Neural cell (in vitro differentiated cells): ENCODE data around the gene WDR1. TPM values are rescaled to one million over a fixed set of nuclear protein-coding genes. Genes with fewer than 3 reads are reported as not detected.

Experiments
- H2AFZ ChIP-seq: fragments of 200-600, 300-800 bp; sonication (generic), shearing (Covaris generic); 2 replicates; pipeline ENCODE4 v1.6.0; 2014; ENCODE audit warnings: low read depth, mild to moderate bottlenecking, antibody characterized with exemption, low read length, moderate library complexity
- H3F3A ChIP-seq: fragments of 200-600 bp; shearing (Covaris generic); 2 replicates; pipeline ENCODE4 v1.6.1; 2016; ENCODE audit warnings: mild to moderate bottlenecking, moderate library complexity, mixed read lengths, antibody characterized with exemption, low read length; ENCODE audit not compliant: insufficient read depth, poor library complexity, severe bottlenecking
- H3K27ac ChIP-seq: fragments of 200-600, 300-800 bp; sonication (generic), shearing (Covaris generic); 2 replicates; pipeline ENCODE4 v1.5.1; 2014; ENCODE audit warnings: mild to moderate bottlenecking, low read length, moderate library complexity
- H3K27me3 ChIP-seq: fragments of 300-800, 200-600 bp; sonication (generic), shearing (Covaris generic); 2 replicates; pipeline ENCODE4 v1.6.0; 2014; ENCODE audit warnings: mild to moderate bottlenecking, low read depth, low read length, moderate library complexity; ENCODE audit not compliant: insufficient read depth
- H3K36me3 ChIP-seq: fragments of 300-800, 200-600 bp; sonication (generic), shearing (Covaris generic); 2 replicates; pipeline ENCODE4 v1.5.1; 2014; ENCODE audit warnings: mild to moderate bottlenecking, antibody characterized with exemption, low read length, moderate library complexity; ENCODE audit not compliant: insufficient read depth
- H3K4me2 ChIP-seq: fragments of 300-800, 200-600 bp; sonication (generic), shearing (Covaris generic); 2 replicates; pipeline ENCODE4 v1.6.0; 2014; ENCODE audit warnings: mild to moderate bottlenecking, low read length
- H3K4me3 ChIP-seq: fragments of 300-800, 200-600 bp; sonication (generic), shearing (Covaris generic); 2 replicates; pipeline ENCODE4 v1.5.1; 2014; ENCODE audit warnings: mild to moderate bottlenecking, low read length, moderate library complexity
- H3K79me2 ChIP-seq: fragments of 200-600 bp; shearing (Covaris generic); replicated peaks from 2 replicates; pipeline ENCODE4 v1.6.0; 2014; ENCODE audit warnings: mild to moderate bottlenecking, low read length, moderate library complexity; ENCODE audit not compliant: insufficient read depth
- H3K9ac ChIP-seq: fragments of 300-800, 200-600 bp; sonication (generic), shearing (Covaris generic); 2 replicates; pipeline ENCODE4 v1.6.1; 2016; ENCODE audit warnings: mild to moderate bottlenecking, low read length, mixed read lengths
- H3K9me2 ChIP-seq: fragments of 200-600 bp; shearing (Covaris generic); 2 replicates; pipeline ENCODE4 v1.6.1; 2016; ENCODE audit warnings: mild to moderate bottlenecking, low read length, mixed read lengths; ENCODE audit not compliant: insufficient read depth
- H3K9me3 ChIP-seq: fragments of 200-600, 300-800 bp; sonication (generic), shearing (Covaris generic); 2 replicates; pipeline ENCODE4 v1.6.1; 2016; ENCODE audit warnings: mild to moderate bottlenecking, mixed run types, low read length, moderate library complexity, mixed read lengths
- H4K20me1 ChIP-seq: fragments of 200-600 bp; shearing (Covaris generic); 2 replicates; pipeline ENCODE4 v1.6.1; 2016; ENCODE audit warnings: mild to moderate bottlenecking, mixed run types; ENCODE audit not compliant: insufficient read depth
- CTCF ChIP-seq: fragments of 450-650 bp; IDR thresholded peaks from 2 replicates; pipeline ENCODE4 v1.5.1; 2014; ENCODE audit warnings: antibody characterized with exemption, mild to moderate bottlenecking, moderate library complexity; ENCODE audit not compliant: poor library complexity, severe bottlenecking
- EP300 ChIP-seq: fragments of 450-650 bp; conservative IDR thresholded peaks from 2 replicates; pipeline ENCODE4 v1.6.1; 2014; ENCODE audit warnings: antibody characterized with exemption, mild to moderate bottlenecking, moderate library complexity; ENCODE audit not compliant: poor library complexity, severe bottlenecking
- EZH2 ChIP-seq: fragments of 200-600, 300-800 bp; shearing (Covaris generic), sonication (generic); IDR thresholded peaks from 2 replicates; pipeline ENCODE4 v1.6.1; 2014; ENCODE audit warnings: antibody characterized with exemption, low read length, borderline replicate concordance, mild to moderate bottlenecking; ENCODE audit not compliant: insufficient read depth, poor library complexity, severe bottlenecking
- MXI1 ChIP-seq: fragments of 450-650 bp; conservative IDR thresholded peaks from 2 replicates; pipeline ENCODE4 v1.6.1; 2014; ENCODE audit warnings: antibody characterized with exemption, mild to moderate bottlenecking; ENCODE audit not compliant: poor library complexity, severe bottlenecking
- POLR2AphosphoS5 ChIP-seq: IDR thresholded peaks from 2 replicates; pipeline ENCODE4 v1.6.1; 2012
- RAD21 ChIP-seq: fragments of 450-650 bp; conservative IDR thresholded peaks from 2 replicates; pipeline ENCODE4 v1.6.1; 2014; ENCODE audit warnings: antibody characterized with exemption, mild to moderate bottlenecking, moderate library complexity
- REST ChIP-seq: IDR thresholded peaks from 2 replicates; pipeline ENCODE4 v1.6.1; 2012; ENCODE audit warnings: borderline replicate concordance
- SMC3 ChIP-seq: fragments of 450-650 bp; conservative IDR thresholded peaks from 2 replicates; pipeline ENCODE4 v1.6.1; 2014; ENCODE audit warnings: antibody characterized with exemption, mild to moderate bottlenecking, moderate library complexity; ENCODE audit not compliant: poor library complexity
- TAF1 ChIP-seq: IDR thresholded peaks from 2 replicates; pipeline ENCODE4 v1.6.1; 2012; ENCODE audit warnings: low read depth
- polyA plus RNA-seq: library from polyadenylated mRNA; depleted of rRNA; stranded (reverse); fragments of >200 nt; gene quantifications from 2 replicates; pipeline ENCODE4 v1.2.3, GENCODE V29; 2014

Gene WDR1
- polyA plus RNA-seq, 1 donor from 2014 or later = 106 TPM

- no peaks in the 10 kb centered on the region for H3F3A ChIP-seq
- no peak overlapping the region for H3K27ac ChIP-seq
- H3K9me2 ChIP-seq = no peaks in the 10 kb centered on the region
- no peak overlapping the region for H3K9ac ChIP-seq
- no peaks in the 10 kb centered on the region for H3K27me3 ChIP-seq
- TF ChIP-seq CTCF = no peak
- no peak for TF ChIP-seq RAD21
- TF ChIP-seq POLR2AphosphoS5 = no peak
- H3K36me3 ChIP-seq = no peaks in the 10 kb centered on the region
- H3K79me2 ChIP-seq = no peaks in the 10 kb centered on the region
- H3K9me3 ChIP-seq = no peaks in the 10 kb centered on the region
- no peak overlapping the region for H3K4me3 ChIP-seq
- no peak overlapping the region for H3K4me2 ChIP-seq
- H2AFZ ChIP-seq = no peak overlapping the region
- no peaks in the 10 kb centered on the region for H4K20me1 ChIP-seq
Observed at GRCh38 chr4:10033191-10033881, 83.3 kb downstream of the WDR1 start.

- H2AFZ ChIP-seq = no peak overlapping the region
- no peak overlapping the region for H3K4me2 ChIP-seq
- no peaks in the 10 kb centered on the region for H4K20me1 ChIP-seq
- TF ChIP-seq POLR2AphosphoS5 (no peak), CTCF (no peak), EZH2 (no peak), REST (no peak), SMC3 (no peak), RAD21 (no peak), MXI1 (no peak), TAF1 (no peak), EP300 (no peak)
- H3K27ac ChIP-seq = no peak overlapping the region
- no peak overlapping the region for H3K9ac ChIP-seq
- no peaks in the 10 kb centered on the region for H3F3A ChIP-seq
- H3K79me2 ChIP-seq = no peaks in the 10 kb centered on the region
- H3K4me3 ChIP-seq = no peak overlapping the region
- H3K9me2 ChIP-seq = no peaks in the 10 kb centered on the region
- H3K36me3 ChIP-seq = no peaks in the 10 kb centered on the region
- H3K27me3 ChIP-seq = no peaks in the 10 kb centered on the region
- no peaks in the 10 kb centered on the region for H3K9me3 ChIP-seq
Observed at GRCh38 chr4:10032625-10033024, 84.0 kb downstream of the WDR1 start.
